GM21515 (cell line): ENCODE results near the gene LHFPL3.
"Not testable (repeated sequence)": the region's sequence is repeated elsewhere in the genome, so short reads cannot be mapped to it uniquely, and the experiment has no call there.

Source experiments
- ATAC-seq: cut with Tn5 transposase; IDR thresholded peaks from one replicate; pipeline ENCODE4 v1.9.1; 2021; ENCODE audit not compliant: unreplicated experiment

Gene LHFPL3

GRCh38 chr7:104891949-104892348 is 563.5 kb downstream of the LHFPL3 start:
- ATAC-seq, result no peak

GRCh38 chr7:104894314-104894713 is 565.9 kb downstream of the LHFPL3 start:
- ATAC-seq, result no peak

DNA sequence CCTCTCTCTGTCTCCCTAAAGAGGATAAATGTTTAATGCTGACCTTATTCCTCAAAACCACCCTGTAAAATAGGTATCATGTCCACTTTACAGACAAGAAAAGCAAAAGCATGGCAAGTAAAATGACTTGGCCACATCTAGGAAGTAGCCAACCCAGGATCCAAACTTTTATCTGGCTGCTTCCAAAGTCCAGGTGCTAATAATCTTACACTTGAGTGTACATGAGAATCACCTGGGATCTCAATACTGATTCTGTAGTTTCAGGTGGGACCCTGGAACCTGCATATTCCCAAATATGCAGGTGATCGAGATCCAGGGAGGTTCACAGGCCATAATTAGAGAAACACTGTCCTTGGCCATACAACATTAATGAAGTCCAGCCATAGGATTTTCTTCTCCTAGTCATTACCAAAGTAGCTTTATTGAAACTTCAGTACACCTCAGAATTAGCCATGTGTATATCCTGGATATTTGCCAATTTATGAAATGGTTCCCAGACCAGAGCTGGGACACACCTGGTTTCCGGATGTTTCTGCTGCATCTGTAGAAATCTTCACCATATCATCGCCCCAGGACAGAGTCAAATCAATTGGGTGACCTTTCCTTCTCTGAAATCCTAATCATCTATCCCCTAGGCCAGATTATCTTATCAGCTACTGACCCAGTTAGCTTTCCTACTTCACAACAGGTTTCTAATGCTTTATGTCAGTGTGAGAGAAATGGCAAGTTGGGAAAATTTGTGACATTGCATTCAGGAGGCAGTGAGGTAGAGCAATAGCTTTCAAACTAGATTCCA is 566.5 kb downstream of the LHFPL3 start:
- no peak for ATAC-seq

GRCh38 chr7:104895522-104896236 is 567.3 kb downstream of the LHFPL3 start:
- peak; percentile 40 for ATAC-seq

- ATAC-seq, result no peak
Observed at GRCh38 chr7:104898434-104898833, 570.0 kb downstream of the LHFPL3 start.

GRCh38 chr7:104900525-104901239 is 572.3 kb downstream of the LHFPL3 start:
- no peak for ATAC-seq

GRCh38 chr7:104901240-104901619 is 572.8 kb downstream of the LHFPL3 start:
- no peak for ATAC-seq

DNA sequence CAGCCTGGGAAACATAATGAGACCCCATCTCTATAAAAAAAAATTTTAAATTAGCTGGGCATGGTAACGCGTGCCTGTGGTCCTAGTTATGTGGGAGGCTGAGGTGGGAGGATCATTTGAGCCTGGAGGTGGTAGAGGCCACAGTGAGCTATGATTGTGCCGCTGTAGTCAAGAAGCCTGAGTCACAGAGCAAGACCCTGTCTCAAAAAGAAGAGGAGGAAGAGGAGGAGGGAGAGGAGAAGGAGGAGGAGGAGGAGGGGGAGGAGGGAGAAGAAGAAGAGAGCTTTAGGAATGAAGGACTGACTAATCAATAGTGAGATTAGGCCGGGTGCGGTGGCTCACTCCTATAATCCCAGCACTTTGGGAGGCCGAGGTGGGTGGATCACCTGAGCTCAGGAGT is 573.8 kb downstream of the LHFPL3 start:
- ATAC-seq, result no peak

DNA sequence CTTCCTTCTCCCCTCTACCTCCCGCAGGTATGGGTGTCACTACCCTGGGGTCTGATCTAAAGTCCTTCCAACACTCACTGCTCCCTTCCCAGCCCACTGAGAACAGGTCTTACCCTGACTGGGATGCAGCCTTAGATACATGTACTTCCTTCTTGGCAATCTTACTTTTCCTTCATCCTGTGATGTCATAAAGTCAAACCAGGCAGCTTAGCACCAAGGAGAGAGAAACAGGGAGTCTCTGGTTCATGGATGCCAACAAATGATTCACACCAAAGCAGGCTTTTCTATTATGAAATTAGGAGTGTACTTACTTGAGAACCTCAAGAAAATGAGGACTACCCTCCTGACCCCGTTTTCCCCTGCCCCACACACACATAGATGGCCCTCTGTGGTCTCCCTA is 574.6 kb downstream of the LHFPL3 start:
- no peak for ATAC-seq

- no peak for ATAC-seq
Observed at GRCh38 chr7:104903846-104904245, 575.4 kb downstream of the LHFPL3 start.

DNA sequence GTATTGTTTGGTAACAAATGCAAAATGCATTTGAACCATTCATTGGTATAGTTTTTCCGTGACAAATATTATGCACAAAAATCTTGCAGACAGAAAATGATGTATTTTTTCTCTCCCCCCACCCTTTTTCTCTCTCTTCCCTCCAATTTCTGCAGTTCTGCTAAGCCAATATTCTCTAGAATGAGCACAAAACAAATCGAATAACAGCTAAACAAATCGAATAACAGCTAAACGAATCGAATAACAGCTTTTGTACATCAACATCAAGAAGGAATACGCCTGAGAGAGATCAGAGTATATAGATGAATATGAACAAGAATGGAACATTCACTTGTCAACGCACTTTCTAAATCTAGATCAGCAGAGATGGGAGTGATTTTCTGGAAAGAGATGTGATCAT is 577.6 kb downstream of the LHFPL3 start:
- ATAC-seq, result no peak

- no peak for ATAC-seq
Observed at GRCh38 chr7:104906556-104906955, 578.2 kb downstream of the LHFPL3 start.

DNA sequence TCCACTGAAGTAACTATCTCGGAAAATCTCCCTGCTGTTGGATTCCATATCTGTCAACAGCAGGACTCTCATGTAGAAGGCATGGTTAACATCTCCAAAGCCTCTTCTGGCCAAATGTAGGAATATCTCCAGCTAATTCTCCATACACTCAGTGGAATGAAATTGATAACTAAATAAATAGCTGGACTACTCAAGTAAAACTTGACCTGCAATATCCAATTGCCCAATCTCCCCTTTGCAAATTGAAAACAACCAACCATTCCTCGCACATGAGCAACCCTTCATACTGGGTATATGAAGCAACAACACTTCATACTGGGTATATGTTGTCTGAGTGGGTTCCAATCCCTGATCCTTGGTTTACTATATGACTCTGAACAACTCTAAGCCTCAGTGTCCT is 580.2 kb downstream of the LHFPL3 start:
- ATAC-seq, result no peak

- ATAC-seq, result no peak
Observed at GRCh38 chr7:104909096-104909495, 580.7 kb downstream of the LHFPL3 start.

DNA sequence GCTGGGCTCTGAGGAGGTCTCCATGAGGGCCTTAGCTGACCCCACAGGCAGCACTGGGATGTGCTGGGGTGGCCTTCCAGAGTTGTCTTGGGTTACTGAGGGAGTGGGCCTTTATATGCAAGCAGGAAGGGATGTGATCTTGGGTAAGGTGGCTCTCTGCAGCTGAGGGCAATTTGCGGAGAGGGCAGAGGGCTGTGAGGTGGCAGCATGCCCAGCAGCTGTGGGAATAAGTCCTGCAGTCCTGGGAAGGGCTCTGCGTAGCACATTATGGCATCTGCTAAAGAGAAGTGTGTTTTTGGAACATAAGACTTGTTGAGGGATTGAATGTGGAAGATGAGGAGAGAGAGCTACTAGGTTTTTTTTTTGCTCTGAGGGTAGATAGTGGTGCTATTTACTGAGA is 586.0 kb downstream of the LHFPL3 start:
- ATAC-seq, result no peak

- ATAC-seq, result no peak
Observed at GRCh38 chr7:104921596-104921995, 593.2 kb downstream of the LHFPL3 start.

- peak; percentile 10 for ATAC-seq
Observed at GRCh38 chr7:104922182-104923009, 594.0 kb downstream of the LHFPL3 start.

DNA sequence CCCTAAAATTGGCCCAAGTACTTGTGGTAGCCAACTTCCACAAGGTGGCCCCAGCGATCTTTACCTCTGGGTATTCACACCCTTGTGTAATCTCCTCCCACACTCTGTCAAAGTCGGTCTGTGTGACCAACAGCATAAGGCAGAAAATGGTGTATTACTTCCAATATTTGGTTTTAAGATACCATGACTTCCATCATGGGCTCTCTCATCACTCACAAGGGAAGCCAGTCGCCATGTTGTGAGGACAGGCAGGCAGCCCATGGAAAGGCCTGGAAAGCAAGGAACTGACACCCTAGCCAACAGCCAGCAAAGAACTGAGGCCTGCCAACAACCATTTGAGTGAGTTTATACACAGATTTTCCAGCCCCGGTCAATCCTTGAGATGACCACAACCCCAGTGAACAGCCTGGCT is 594.6 kb downstream of the LHFPL3 start:
- ATAC-seq, result peak; percentile 97

- not testable (repeated sequence) for ATAC-seq
Observed at GRCh38 chr7:104926189-104926588, 597.8 kb downstream of the LHFPL3 start.

GRCh38 chr7:104926601-104927041 is 598.2 kb downstream of the LHFPL3 start:
- ATAC-seq, result no peak

- ATAC-seq, result no peak
Observed at GRCh38 chr7:104927055-104927454, 598.7 kb downstream of the LHFPL3 start.
